H1 (cell line): ENCODE results near the gene PTPN18.

Source experiments
- ATF3 ChIP-seq: IDR thresholded peaks from 2 replicates; pipeline ENCODE4 v1.6.1; 2011; ENCODE audit warnings: low read depth, mild to moderate bottlenecking, low read length; ENCODE audit not compliant: insufficient read depth
- CTCF ChIP-seq, 3 experiments: IDR thresholded peaks; 1 replicate in 2 of 3; 2 replicates in 1 of 3; pipeline versions ENCODE4 v1.5.1 to v1.6.1; 2011; ENCODE audit warnings: low read length in 3 of 3, mild to moderate bottlenecking in 3 of 3, inconsistent platforms in 2 of 3, low read depth in 1 of 3, moderate library complexity in 1 of 3; ENCODE audit not compliant: insufficient read depth in 1 of 3; ENCODE audit errors: control extremely low read depth in 1 of 3
- MAFK ChIP-seq: IDR thresholded peaks from 2 replicates; pipeline ENCODE4 v1.6.1; 2012; ENCODE audit warnings: low read depth, mild to moderate bottlenecking, improper control_type of control experiment, low read length
- POLR2A ChIP-seq, 2 experiments: IDR thresholded peaks; 1 replicate in 1 of 2; 2 replicates in 1 of 2; pipeline ENCODE4 v1.6.1; 2011; ENCODE audit warnings: low read depth in 2 of 2, low read length in 2 of 2, mild to moderate bottlenecking in 2 of 2; ENCODE audit errors: control extremely low read depth in 1 of 2
- POLR2AphosphoS5 ChIP-seq: IDR thresholded peaks from 2 replicates; pipeline ENCODE4 v1.6.1; 2011; ENCODE audit warnings: low read depth, low read length
- SIRT6 ChIP-seq: IDR thresholded peaks from one replicate; pipeline ENCODE4 v1.7.1; 2012; ENCODE audit warnings: low read length, inconsistent platforms
- SP2 ChIP-seq: IDR thresholded peaks from 2 replicates; pipeline ENCODE4 v1.6.1; 2012; ENCODE audit warnings: mild to moderate bottlenecking, low read length, inconsistent platforms
- TAF1 ChIP-seq: IDR thresholded peaks from 2 replicates; pipeline ENCODE4 v1.6.1; 2011; ENCODE audit warnings: mild to moderate bottlenecking, low read depth, low read length
- ZNF274 ChIP-seq: IDR thresholded peaks from 2 replicates; pipeline ENCODE4 v1.7.0; 2012; ENCODE audit warnings: low read length, borderline replicate concordance; ENCODE audit errors: extremely low read depth

GRCh38 chr2:130353291-130354138, 2.3 kb upstream of the PTPN18 start:
- no peak for TF ChIP-seq TAF1
- no peak for TF ChIP-seq SIRT6
- TF ChIP-seq CTCF (IDR thresholded peaks at IDR 0.05; ENCODE audit: control extremely low read depth in 1 of 3, insufficient read depth in 1 of 3, low read depth in 1 of 3, low read length in 3 of 3), result no peak
- no peak for TF ChIP-seq MAFK
- no peak for TF ChIP-seq POLR2AphosphoS5
- no peak for TF ChIP-seq ATF3
- no peak for TF ChIP-seq SP2
- no peak for TF ChIP-seq POLR2A (IDR thresholded peaks at IDR 0.05; ENCODE audit: control extremely low read depth in 1 of 2, low read depth in 2 of 2, low read length in 2 of 2)
- TF ChIP-seq ZNF274, result no peak
